Fibroblast of mammary gland (primary cell): ENCODE measurements around the gene MEX3A.

Experiments
- DNase-seq: peaks from one replicate; pipeline ENCODE4 v3.0.0-alpha.2; 2010; ENCODE audit warnings: low read depth
- H3K4me3 ChIP-seq: 2 replicates; pipeline ENCODE4 v1.5.1; 2011; ENCODE audit warnings: low read depth, mild to moderate bottlenecking, low read length, moderate library complexity; ENCODE audit not compliant: control insufficient read depth
- TF ChIP-seq, protein P1 (sequence below): conservative IDR thresholded peaks from 2 replicates; pipeline ENCODE4 v1.5.1; 2011; ENCODE audit warnings: low read depth, low read length, inconsistent platforms; ENCODE audit not compliant: control insufficient read depth, insufficient read depth

MEX3A gene

DNA sequence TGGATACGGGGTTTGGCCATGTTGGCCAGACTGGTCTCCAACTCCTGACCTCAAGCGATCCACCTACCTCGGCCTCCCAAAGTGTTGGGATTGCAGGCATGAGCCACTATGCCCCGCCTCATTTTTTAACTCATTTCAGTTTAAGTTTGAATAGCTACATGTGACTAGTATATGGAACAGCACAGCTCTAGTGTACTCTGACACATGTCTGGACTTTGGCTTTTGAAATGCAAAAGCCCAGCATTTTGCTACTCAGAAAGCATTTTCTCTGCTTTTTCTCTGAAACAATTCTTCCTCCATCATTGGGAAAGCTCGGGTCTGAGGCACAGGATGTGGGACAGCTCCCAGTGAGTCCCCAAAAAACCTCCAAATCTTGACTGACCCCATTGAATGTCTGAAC, 57.5 kb downstream of the MEX3A start:
- TF ChIP-seq, protein P1, sequence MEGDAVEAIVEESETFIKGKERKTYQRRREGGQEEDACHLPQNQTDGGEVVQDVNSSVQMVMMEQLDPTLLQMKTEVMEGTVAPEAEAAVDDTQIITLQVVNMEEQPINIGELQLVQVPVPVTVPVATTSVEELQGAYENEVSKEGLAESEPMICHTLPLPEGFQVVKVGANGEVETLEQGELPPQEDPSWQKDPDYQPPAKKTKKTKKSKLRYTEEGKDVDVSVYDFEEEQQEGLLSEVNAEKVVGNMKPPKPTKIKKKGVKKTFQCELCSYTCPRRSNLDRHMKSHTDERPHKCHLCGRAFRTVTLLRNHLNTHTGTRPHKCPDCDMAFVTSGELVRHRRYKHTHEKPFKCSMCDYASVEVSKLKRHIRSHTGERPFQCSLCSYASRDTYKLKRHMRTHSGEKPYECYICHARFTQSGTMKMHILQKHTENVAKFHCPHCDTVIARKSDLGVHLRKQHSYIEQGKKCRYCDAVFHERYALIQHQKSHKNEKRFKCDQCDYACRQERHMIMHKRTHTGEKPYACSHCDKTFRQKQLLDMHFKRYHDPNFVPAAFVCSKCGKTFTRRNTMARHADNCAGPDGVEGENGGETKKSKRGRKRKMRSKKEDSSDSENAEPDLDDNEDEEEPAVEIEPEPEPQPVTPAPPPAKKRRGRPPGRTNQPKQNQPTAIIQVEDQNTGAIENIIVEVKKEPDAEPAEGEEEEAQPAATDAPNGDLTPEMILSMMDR: no peak
- no peak for DNase-seq

More for the DNA sequence above, 57.5 kb downstream of the MEX3A start:
- no peak overlapping the region for H3K4me3 ChIP-seq
